HTERT RPE-1 (cell line): Measurements from ENCODE around the gene SQSTM1.

ENCODE experiments used
- in situ Hi-C: fragments of 300-500 bp; cut with MboI; formaldehyde crosslinking; loops from 4 replicates; pipeline ENCODE4 v1.14.3; 2020; ENCODE audit warnings: low sequenced_read_pairs

SQSTM1 gene

GRCh38 chr5:179794575-179794974, 26.1 kb upstream of the SQSTM1 start:
- in situ Hi-C loops, result no loop called here

GRCh38 chr5:179795049-179795862, 25.4 kb upstream of the SQSTM1 start:
- in situ Hi-C loops, result no loop called here

GRCh38 chr5:179795863-179796833, 24.6 kb upstream of the SQSTM1 start:
- in situ Hi-C loops, result no loop called here

GRCh38 chr5:179796877-179797608, 23.7 kb upstream of the SQSTM1 start:
- in situ Hi-C loops, result no loop called here

GRCh38 chr5:179797741-179798140, 23.0 kb upstream of the SQSTM1 start:
- in situ Hi-C loops, result no loop called here

- in situ Hi-C loops, result no loop called here
Measured at GRCh38 chr5:179798144-179798770, 22.4 kb upstream of the SQSTM1 start.

- in situ Hi-C loops, result no loop called here
Measured at GRCh38 chr5:179798771-179799643, 21.7 kb upstream of the SQSTM1 start.

GRCh38 chr5:179799644-179799973, 21.1 kb upstream of the SQSTM1 start:
- in situ Hi-C loops, result no loop called here

- in situ Hi-C loops, result no loop called here
Measured at GRCh38 chr5:179800071-179800695, 20.5 kb upstream of the SQSTM1 start.

- in situ Hi-C loops, result no loop called here
Measured at GRCh38 chr5:179800696-179801201, 20.0 kb upstream of the SQSTM1 start.

GRCh38 chr5:179801304-179802206, 19.1 kb upstream of the SQSTM1 start:
- in situ Hi-C loops, result no loop called here

GRCh38 chr5:179802207-179802883, 18.4 kb upstream of the SQSTM1 start:
- in situ Hi-C loops, result no loop called here

GRCh38 chr5:179802950-179803562, 17.6 kb upstream of the SQSTM1 start:
- in situ Hi-C loops, result no loop called here

- in situ Hi-C loops, result no loop called here
Measured at GRCh38 chr5:179803651-179804554, 16.8 kb upstream of the SQSTM1 start.

- in situ Hi-C loops, result no loop called here
Measured at GRCh38 chr5:179804555-179804947, 16.2 kb upstream of the SQSTM1 start.

- in situ Hi-C loops, result no loop called here
Measured at GRCh38 chr5:179805070-179805528, 15.6 kb upstream of the SQSTM1 start.
